K562 (cell line): Measurements from ENCODE around the gene LAPTM5. TPM values are rescaled to one million over a fixed set of nuclear protein-coding genes. Genes with fewer than 3 reads are reported as not detected.

Experiments used
- ASH1L ChIP-seq: fragments of 450-650 bp; IDR thresholded peaks from 2 replicates; pipeline ENCODE4 v1.6.1; 2018; ENCODE audit warnings: borderline replicate concordance, mild to moderate bottlenecking, low read depth; ENCODE audit not compliant: partially characterized antibody
- CEBPZ ChIP-seq: fragments of 150-350 bp; IDR thresholded peaks from 2 replicates; pipeline ENCODE4 v1.6.1; 2014; ENCODE audit warnings: low read depth, mild to moderate bottlenecking, low read length, borderline replicate concordance
- COPS2 ChIP-seq: fragments of 450-650 bp; conservative IDR thresholded peaks from 2 replicates; pipeline ENCODE4 v1.6.1; 2016; ENCODE audit warnings: mild to moderate bottlenecking, moderate library complexity
- HES1 ChIP-seq: fragments of 450-650 bp; IDR thresholded peaks from 2 replicates; pipeline ENCODE4 v1.6.1; 2016; ENCODE audit warnings: low read depth, mild to moderate bottlenecking, moderate library complexity
- HSF4 ChIP-seq: fragments of 250-450 bp; sonication (Bioruptor Pico); IDR thresholded peaks from 2 replicates; pipeline ENCODE4 v2.1.2; 2022; ENCODE audit warnings: mild to moderate bottlenecking, moderate library complexity, borderline replicate concordance
- MNT ChIP-seq, 2 experiments: fragments of 450-650 bp; conservative IDR thresholded peaks; 2 replicates each; pipeline ENCODE4 v1.6.1; 2017; ENCODE audit warnings: mild to moderate bottlenecking in 2 of 2, moderate library complexity in 2 of 2
- SIN3A ChIP-seq, 2 experiments: fragments of 150-350 bp in 1 of 2; IDR thresholded peaks; 2 replicates each; pipeline ENCODE4 v1.6.1; 2011 to 2016; ENCODE audit warnings: borderline replicate concordance in 2 of 2, low read depth in 2 of 2, low read length in 2 of 2, mild to moderate bottlenecking in 2 of 2, moderate library complexity in 2 of 2; ENCODE audit not compliant: control insufficient read depth in 1 of 2
- SIX5 ChIP-seq, 2 experiments: IDR thresholded peaks; 2 replicates each; pipeline ENCODE4 v1.6.1; 2011; ENCODE audit warnings: low read length in 2 of 2, borderline replicate concordance in 1 of 2, low read depth in 1 of 2, mild to moderate bottlenecking in 1 of 2, moderate library complexity in 1 of 2; ENCODE audit not compliant: insufficient read depth in 1 of 2
- SMAD2 ChIP-seq: fragments of 150-350 bp; IDR thresholded peaks from 2 replicates; pipeline ENCODE4 v1.6.1; 2014; ENCODE audit warnings: low read depth, mild to moderate bottlenecking, low read length
- SMARCB1 ChIP-seq: IDR thresholded peaks from 2 replicates; pipeline ENCODE4 v1.6.1; 2011; ENCODE audit warnings: improper control_type of control experiment, low read depth; ENCODE audit not compliant: insufficient read length
- SMC3 ChIP-seq: conservative IDR thresholded peaks from 2 replicates; pipeline ENCODE4 v1.6.1; 2011; ENCODE audit warnings: low read depth, low read length, improper control_type of control experiment; ENCODE audit not compliant: insufficient read depth
- TEAD2 ChIP-seq: fragments of 450-650 bp; IDR thresholded peaks from 2 replicates; pipeline ENCODE4 v1.6.1; 2016; ENCODE audit warnings: missing genetic modification characterization, control low read depth, missing compliant biosample characterization
- TSHZ1 ChIP-seq: fragments of 250-450 bp; sonication (Bioruptor Pico); IDR thresholded peaks from 2 replicates; pipeline ENCODE4 v1.4.0; 2020; ENCODE audit warnings: mild to moderate bottlenecking, moderate library complexity
- U2AF1 ChIP-seq: fragments of 200-400 bp; formaldehyde crosslinking; optimal IDR thresholded peaks from 2 replicates; pipeline ENCODE3; 2017; ENCODE audit warnings: mild to moderate bottlenecking, low read depth, low read length, moderate library complexity
- ZNF146 ChIP-seq: IDR thresholded peaks from one replicate; pipeline ENCODE4 v1.6.1; 2018; ENCODE audit warnings: missing compliant biosample characterization; ENCODE audit not compliant: unreplicated experiment
- ZNF354B ChIP-seq: fragments of 250-450 bp; sonication (Bioruptor Pico); IDR thresholded peaks from 2 replicates; pipeline ENCODE4 v1.4.0; 2020
- ZNF395 ChIP-seq: fragments of 200-800 bp; sonication (Bioruptor generic); IDR thresholded peaks from 2 replicates; pipeline ENCODE4 v1.6.1; 2017; ENCODE audit warnings: missing genetic modification characterization, missing compliant biosample characterization
- polyA plus RNA-seq, 8 experiments: library from polyadenylated mRNA; depleted of rRNA in 4 of 8; stranded (reverse) in 5 of 8; unstranded in 3 of 8; fragments of >200 nt; fragmentation: Nextera tagmentation in 2 of 8; fragmentation: Illumina TruSeq in 1 of 8; extraction: Ambion mirVana in 2 of 8; extraction: Trizol in 1 of 8; gene quantifications; 2 replicates each; pipeline versions ENCODE4 v1.2.1 to v1.2.3, GENCODE V29; 2011 to 2014; ENCODE audit warnings: inconsistent platforms in 1 of 8, missing spikeins in 1 of 8
- total RNA-seq, 7 experiments: library from RNA; depleted of rRNA in 6 of 7; stranded (reverse); fragments of >200 nt in 6 of 7; fragmentation: Illumina TruSeq in 2 of 7; extraction: Trizol in 2 of 7; gene quantifications; 2 replicates each; pipeline versions ENCODE4 v1.2.1 to v1.2.3, GENCODE V29; 2011 to 2021; ENCODE audit warnings: low replicate concordance in 1 of 7

The LAPTM5 gene
- total and polyA plus RNA-seq, 9 of the 15 experiments (the other 6 are each of a cell fraction or from before 2014, with no cell fraction given), result 2.4 to 47.3 (median 20.3) TPM

GRCh38 chr1:30801771-30802198 is 44.2 kb upstream of the LAPTM5 start (continued):
- no peak for TF ChIP-seq SMARCB1
- no peak for TF ChIP-seq HSF4
- TF ChIP-seq MNT (conservative IDR thresholded peaks at IDR 0.05), result no peak
- no peak for TF ChIP-seq ZNF354B (CRISPR knock-in tag)
- TF ChIP-seq U2AF1, result no peak
- no peak for TF ChIP-seq SIX5 (IDR thresholded peaks at IDR 0.05; ENCODE audit: borderline replicate concordance in 1 of 2, insufficient read depth in 1 of 2, low read depth in 1 of 2, low read length in 2 of 2)
- TF ChIP-seq TSHZ1 (CRISPR knock-in tag), result no peak
- peak; percentile 100 for TF ChIP-seq SMC3
- TF ChIP-seq ASH1L, result no peak
- TF ChIP-seq COPS2, result no peak
- no peak for TF ChIP-seq TEAD2 (tag)
- no peak for TF ChIP-seq SMAD2
- TF ChIP-seq ZNF395 (CRISPR knock-in tag), result no peak
- no peak for TF ChIP-seq HES1
- no peak for TF ChIP-seq SIN3A (IDR thresholded peaks at IDR 0.05; ENCODE audit: borderline replicate concordance in 2 of 2, control insufficient read depth in 1 of 2, low read depth in 2 of 2, low read length in 2 of 2)
- no peak for TF ChIP-seq ZNF146
- TF ChIP-seq CEBPZ, result no peak
